ENCODE results near the gene PPIE. TPM values are rescaled to one million over a fixed set of nuclear protein-coding genes. Genes with fewer than 3 reads are reported as not detected.
"Not testable (repeated sequence)": the region's sequence is repeated elsewhere in the genome, so short reads cannot be mapped to it uniquely, and the experiment has no call there.

PPIE gene
- total RNA-seq, 2 experiments from 2014 or later: 55.3 to 70.4 TPM

DNA sequence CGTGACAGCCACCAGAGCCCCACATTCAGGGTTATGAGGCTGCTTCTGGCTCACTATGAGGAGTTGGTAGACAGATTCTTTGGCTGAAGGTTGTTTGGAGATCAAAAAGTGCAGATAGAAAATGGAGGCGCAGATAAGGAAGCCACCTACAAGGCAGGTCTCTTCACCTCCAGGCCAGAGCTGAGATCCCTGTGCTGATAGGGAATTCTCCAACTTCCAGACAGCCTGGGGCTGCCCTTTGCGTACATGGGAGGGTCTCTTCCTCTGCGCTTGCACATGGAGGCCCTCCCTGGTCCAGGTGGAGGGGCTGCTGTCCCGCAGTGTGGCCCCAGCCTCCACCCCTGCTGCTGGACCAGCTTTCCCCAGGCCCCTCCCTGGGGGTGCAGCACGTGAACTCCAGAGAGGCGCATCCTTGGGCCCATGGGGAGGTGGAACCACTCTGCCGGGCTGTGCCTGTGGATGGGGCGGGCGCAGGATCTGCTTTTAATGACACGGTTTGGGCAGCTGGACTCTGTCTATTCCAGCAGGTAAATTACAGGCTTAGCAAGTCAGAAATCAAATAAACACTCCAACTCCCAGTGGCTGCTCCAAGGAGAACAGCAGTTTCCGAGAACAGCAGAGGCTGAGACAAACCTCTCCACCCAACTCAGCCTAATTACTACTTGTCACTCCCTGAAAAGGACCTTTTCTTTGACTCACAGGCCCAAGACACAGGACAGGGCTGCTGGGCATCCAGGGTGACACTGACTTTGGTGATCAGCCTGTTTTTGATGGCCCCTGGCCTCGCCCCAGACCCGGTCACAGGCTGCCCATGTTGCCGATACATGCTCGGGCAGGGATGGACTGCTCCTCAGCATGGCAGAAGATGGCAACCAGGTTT is 20.1 kb downstream of the PPIE start:
- H3K36me3 Mint-ChIP-seq (ENCODE audit: low read depth): peaks cover 31% of the 10 kb centered on the region
- ChIA-PET CTCF (interaction anchor here (1.2 kb wide), 1 partner anchor 40 kb away, joined by 4 read pairs; no protein-coding TSS in a partner anchor), POLR2A (no interaction called here)
- DNase-seq: no peak
- intact Hi-C loops (cut with DNase I, micrococcal nuclease): loop anchor here in 1 of 2 experiments (2.0 kb wide), 1 partner anchor 18 kb away; no protein-coding TSS in a partner anchor
- H3K4me3 Mint-ChIP-seq: no peak overlapping the region
- no peaks in the 10 kb centered on the region for H3K27me3 Mint-ChIP-seq
- ATAC-seq: no peak
- H3K9me3 Mint-ChIP-seq (ENCODE audit: low read depth): no peaks in the 10 kb centered on the region
- no peaks in the 10 kb centered on the region for H3K4me1 Mint-ChIP-seq
- H3K27ac Mint-ChIP-seq: no peak overlapping the region

DNA sequence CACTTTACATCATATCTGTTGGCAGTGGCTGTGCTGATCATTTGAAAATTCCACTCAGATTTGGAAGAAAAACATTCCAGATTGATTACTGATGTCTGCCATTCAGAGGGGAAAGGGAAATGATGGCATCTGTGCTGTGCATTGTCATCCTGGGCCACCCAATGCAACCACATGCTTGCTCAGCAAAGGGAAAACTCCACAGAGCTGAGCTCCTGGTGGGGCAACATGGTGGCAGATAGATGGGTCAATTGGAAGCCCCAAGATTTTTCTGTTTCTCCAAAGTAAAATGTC is 20.7 kb downstream of the PPIE start:
- intact Hi-C loops (cut with DNase I, micrococcal nuclease): loop anchor here in 1 of 2 experiments (2.0 kb wide), 1 partner anchor 17 kb away; no protein-coding TSS in a partner anchor
- Mint-ChIP-seq H3K27ac (no peak overlapping the region), H3K4me3 (no peak overlapping the region), H3K36me3 (ENCODE audit: low read depth) (peaks cover 30% of the 10 kb centered on the region), H3K27me3 (no peaks in the 10 kb centered on the region), H3K4me1 (no peaks in the 10 kb centered on the region), H3K9me3 (ENCODE audit: low read depth) (no peaks in the 10 kb centered on the region)
- ATAC-seq (no peak), DNase-seq (no peak)
- POLR2A ChIA-PET: no interaction called here
- CTCF ChIA-PET: interaction anchor here (1.2 kb wide), 1 partner anchor 40 kb away, joined by 4 read pairs; no protein-coding TSS in a partner anchor

DNA sequence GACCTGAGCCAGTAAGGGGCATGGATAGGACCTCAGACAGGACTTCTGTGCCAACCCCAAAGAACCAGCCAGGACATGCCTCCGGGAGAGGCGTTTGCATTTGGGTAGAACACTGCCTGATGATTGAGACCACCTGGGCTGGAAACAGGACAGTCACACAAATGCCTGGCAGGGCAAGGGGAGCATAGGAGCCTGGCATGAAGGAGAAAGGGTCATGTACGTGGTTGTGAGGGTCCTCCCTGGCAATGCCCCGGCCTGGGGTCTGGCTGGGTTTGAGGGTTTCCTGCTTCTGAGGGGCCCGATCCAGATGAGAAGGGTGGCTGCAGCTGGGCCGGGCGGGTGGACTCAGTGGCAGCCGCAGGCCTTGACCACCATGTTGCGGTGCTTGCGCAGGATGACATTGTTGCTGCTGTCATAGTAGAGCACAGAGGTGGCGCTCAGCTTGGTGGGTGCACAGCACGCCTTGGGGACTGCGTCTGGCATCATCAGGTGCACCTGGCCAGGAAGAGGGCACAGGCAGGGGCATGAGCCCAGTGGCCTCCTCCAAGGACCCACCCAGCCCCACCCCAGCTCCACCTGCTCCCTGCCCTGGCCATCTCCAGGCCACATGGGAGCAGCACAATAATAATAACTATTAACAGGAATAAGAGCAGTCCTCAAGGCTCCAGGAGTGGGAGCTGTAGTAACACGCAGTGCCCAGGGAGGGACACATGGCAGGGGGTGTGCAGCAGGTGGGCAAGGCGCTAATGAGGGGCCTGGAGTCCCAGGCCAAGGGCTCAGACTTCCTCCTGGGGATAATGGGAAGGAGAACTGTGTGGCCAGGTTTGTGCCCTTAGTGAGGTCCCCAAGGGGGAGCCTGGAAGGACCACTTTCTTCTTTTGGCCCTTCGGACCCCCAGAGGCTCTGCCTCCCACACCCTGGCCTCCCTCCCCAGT is 21.7 kb downstream of the PPIE start:
- POLR2A ChIA-PET: no interaction called here
- CTCF ChIA-PET: interaction anchor here (1.2 kb wide), 1 partner anchor 39 kb away, joined by 4 read pairs; no protein-coding TSS in a partner anchor
- no peak overlapping the region for H3K4me3 Mint-ChIP-seq
- H3K36me3 Mint-ChIP-seq (ENCODE audit: low read depth): peaks cover 30% of the 10 kb centered on the region
- H3K4me1 Mint-ChIP-seq: no peaks in the 10 kb centered on the region
- no peaks in the 10 kb centered on the region for H3K27me3 Mint-ChIP-seq
- no peak for ATAC-seq
- no peak for DNase-seq
- intact Hi-C loops (cut with DNase I, micrococcal nuclease): no loop called here
- no peak overlapping the region for H3K27ac Mint-ChIP-seq
- no peaks in the 10 kb centered on the region for H3K9me3 Mint-ChIP-seq (ENCODE audit: low read depth)

- DNase-seq (no peak), ATAC-seq (no peak)
- Mint-ChIP-seq H3K27ac (no peak overlapping the region), H3K4me1 (no peaks in the 10 kb centered on the region), H3K36me3 (ENCODE audit: low read depth) (peaks cover 27% of the 10 kb centered on the region), H3K9me3 (ENCODE audit: low read depth) (no peaks in the 10 kb centered on the region), H3K4me3 (no peak overlapping the region), H3K27me3 (no peaks in the 10 kb centered on the region)
- ChIA-PET POLR2A (no interaction called here), CTCF (no interaction called here)
- intact Hi-C loops (cut with DNase I, micrococcal nuclease): no loop called here
Measured at GRCh38 chr1:39761016-39761415, 22.3 kb downstream of the PPIE start.

- no peaks in the 10 kb centered on the region for H3K27me3 Mint-ChIP-seq
- no peak overlapping the region for H3K27ac Mint-ChIP-seq
- H3K4me3 Mint-ChIP-seq: no peak overlapping the region
- ATAC-seq (no peak), DNase-seq (no peak)
- POLR2A ChIA-PET: no interaction called here
- peaks cover 26% of the 10 kb centered on the region for H3K36me3 Mint-ChIP-seq (ENCODE audit: low read depth)
- no peaks in the 10 kb centered on the region for H3K4me1 Mint-ChIP-seq
- intact Hi-C loops (cut with DNase I, micrococcal nuclease): no loop called here
- CTCF ChIA-PET: no interaction called here
- no peaks in the 10 kb centered on the region for H3K9me3 Mint-ChIP-seq (ENCODE audit: low read depth)
Measured at GRCh38 chr1:39761557-39762260, 23.0 kb downstream of the PPIE start.

- no peak overlapping the region for H3K27ac Mint-ChIP-seq
- no peaks in the 10 kb centered on the region for H3K4me1 Mint-ChIP-seq
- ChIA-PET CTCF (no interaction called here), POLR2A (no interaction called here)
- H3K27me3 Mint-ChIP-seq: no peaks in the 10 kb centered on the region
- peaks cover 17% of the 10 kb centered on the region for H3K36me3 Mint-ChIP-seq (ENCODE audit: low read depth)
- no peak for ATAC-seq
- no peak overlapping the region for H3K4me3 Mint-ChIP-seq
- DNase-seq: no peak
- H3K9me3 Mint-ChIP-seq (ENCODE audit: low read depth): no peaks in the 10 kb centered on the region
- intact Hi-C loops (cut with DNase I, micrococcal nuclease): no loop called here
Measured at GRCh38 chr1:39762550-39763540, 24.2 kb downstream of the PPIE start.

DNA sequence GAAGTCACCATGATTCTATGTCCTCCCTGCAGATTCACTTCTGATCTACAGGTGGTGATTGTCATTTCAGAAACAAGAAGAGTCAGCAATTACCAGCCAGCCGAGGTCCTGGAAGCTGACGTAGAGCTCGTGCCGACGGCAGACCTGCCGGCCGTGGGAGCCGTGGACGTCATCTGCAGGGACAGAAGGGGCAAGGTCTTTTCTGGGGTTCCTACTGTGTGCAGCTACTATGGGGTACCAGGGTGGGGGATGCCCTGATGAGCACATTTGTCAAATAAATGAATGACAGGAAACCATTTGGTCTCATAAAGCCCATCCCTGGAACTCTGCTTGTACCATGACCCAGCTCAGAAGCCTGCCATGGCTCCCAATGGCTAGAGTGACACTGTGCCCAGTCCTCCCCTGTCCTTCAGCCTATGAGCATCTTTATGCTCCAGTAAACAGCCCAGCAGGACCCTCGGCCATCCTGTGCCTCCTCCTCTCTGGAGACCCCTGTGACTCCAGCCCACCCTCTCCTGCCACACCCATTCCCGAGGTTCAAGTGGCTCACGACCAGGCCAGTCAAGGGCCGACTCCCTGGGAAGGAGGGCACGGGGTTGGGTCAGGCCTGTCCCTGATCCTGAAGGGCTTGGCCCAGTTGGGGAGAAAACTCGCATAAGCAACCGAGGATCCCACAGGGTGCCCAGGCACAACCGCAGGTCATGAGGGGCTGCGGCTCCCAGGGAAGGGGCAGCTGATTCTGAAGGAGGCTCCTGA is 25.1 kb downstream of the PPIE start:
- POLR2A ChIA-PET; ATAC-seq; DNase-seq; CTCF ChIA-PET; H3K4me3 Mint-ChIP-seq; H3K9me3 Mint-ChIP-seq (ENCODE audit: low read depth); H3K4me1 Mint-ChIP-seq; H3K27me3 Mint-ChIP-seq; H3K27ac Mint-ChIP-seq; intact Hi-C loops (cut with DNase I, micrococcal nuclease): not testable (repeated sequence)
- H3K36me3 Mint-ChIP-seq (ENCODE audit: low read depth): peaks cover 10% of the 10 kb centered on the region

DNA sequence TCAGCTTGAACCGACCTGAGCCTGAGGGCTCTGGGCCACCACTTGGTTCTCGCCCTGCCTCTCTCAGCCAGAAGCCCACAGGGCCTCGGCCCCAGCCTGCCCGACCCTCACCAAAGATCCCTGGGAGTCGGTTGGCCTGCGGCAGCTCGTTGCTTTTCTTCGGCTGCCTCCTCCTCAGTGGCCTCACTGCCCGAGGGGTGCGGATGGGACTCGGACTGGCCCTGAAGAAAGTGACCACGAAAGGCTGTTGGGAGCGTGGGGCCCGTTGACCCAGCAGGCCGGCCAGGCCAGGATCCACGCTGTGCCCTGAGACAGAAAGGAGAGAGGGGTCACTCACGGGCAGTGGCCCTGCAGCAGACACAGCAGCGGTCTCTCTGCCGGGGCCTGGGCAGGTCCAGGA is 25.8 kb downstream of the PPIE start:
- POLR2A ChIA-PET, ATAC-seq: not testable (repeated sequence)

DNA sequence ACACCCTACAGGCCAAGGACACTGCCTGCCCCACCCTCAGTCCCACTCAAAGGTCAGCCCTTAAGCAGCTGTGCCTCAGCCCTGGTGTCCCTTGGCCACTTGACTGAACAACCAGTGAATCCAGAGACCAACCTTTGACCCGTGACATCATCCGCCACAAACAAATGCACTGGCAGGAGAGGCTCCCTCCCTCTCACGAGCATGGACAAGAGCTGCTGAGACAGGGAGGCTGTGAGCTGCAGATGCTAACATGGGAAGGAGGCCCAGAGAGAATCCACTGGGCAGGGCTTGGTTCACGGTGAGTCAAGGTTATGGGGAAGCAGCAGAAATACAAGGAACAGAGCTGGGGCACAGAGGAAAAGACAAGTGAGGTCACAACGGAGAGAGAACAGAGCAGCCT is 27.8 kb downstream of the PPIE start:
- intact Hi-C loops (cut with DNase I, micrococcal nuclease); DNase-seq; CTCF ChIA-PET; POLR2A ChIA-PET; H3K4me1 Mint-ChIP-seq; ATAC-seq; H3K27me3 Mint-ChIP-seq; H3K36me3 Mint-ChIP-seq (ENCODE audit: low read depth); H3K4me3 Mint-ChIP-seq; H3K27ac Mint-ChIP-seq; H3K9me3 Mint-ChIP-seq (ENCODE audit: low read depth): not testable (repeated sequence)

More for the DNA sequence above, 25.8 kb downstream of the PPIE start:
- H3K4me1 Mint-ChIP-seq; H3K27ac Mint-ChIP-seq; H3K36me3 Mint-ChIP-seq (ENCODE audit: low read depth); H3K4me3 Mint-ChIP-seq; CTCF ChIA-PET; H3K9me3 Mint-ChIP-seq (ENCODE audit: low read depth); DNase-seq; H3K27me3 Mint-ChIP-seq; intact Hi-C loops (cut with DNase I, micrococcal nuclease): not testable (repeated sequence)

GRCh38 chr1:39769502-39769901 is 30.8 kb downstream of the PPIE start:
- H3K27ac Mint-ChIP-seq; H3K36me3 Mint-ChIP-seq (ENCODE audit: low read depth); DNase-seq; H3K9me3 Mint-ChIP-seq (ENCODE audit: low read depth); POLR2A ChIA-PET; H3K4me3 Mint-ChIP-seq; ATAC-seq; H3K4me1 Mint-ChIP-seq; CTCF ChIA-PET; H3K27me3 Mint-ChIP-seq; intact Hi-C loops (cut with DNase I, micrococcal nuclease): not testable (repeated sequence)

Data from activated CD4-positive, alpha-beta T cell treated with anti-CD3 and anti-CD28 coated beads for 36 hours (primary cell).